Fibroblast of lung (primary cell): Measurements from ENCODE around the gene AFAP1.

Experiments
- EZH2 ChIP-seq: IDR thresholded peaks from 2 replicates; pipeline ENCODE4 v1.5.1; 2012; ENCODE audit warnings: low read length, control low read depth, mild to moderate bottlenecking; ENCODE audit errors: missing control alignments
- TF ChIP-seq, protein P1 (sequence below), 2 donors: IDR thresholded peaks in 1 of 2; conservative IDR thresholded peaks in 1 of 2; 1 replicate in 1 of 2; 2 replicates in 1 of 2; pipeline ENCODE4 v1.5.1; 2011 to 2012; ENCODE audit warnings: low read length in 2 of 2, control low read depth in 1 of 2, inconsistent platforms in 1 of 2, low read depth in 1 of 2, mild to moderate bottlenecking in 1 of 2

DNA sequence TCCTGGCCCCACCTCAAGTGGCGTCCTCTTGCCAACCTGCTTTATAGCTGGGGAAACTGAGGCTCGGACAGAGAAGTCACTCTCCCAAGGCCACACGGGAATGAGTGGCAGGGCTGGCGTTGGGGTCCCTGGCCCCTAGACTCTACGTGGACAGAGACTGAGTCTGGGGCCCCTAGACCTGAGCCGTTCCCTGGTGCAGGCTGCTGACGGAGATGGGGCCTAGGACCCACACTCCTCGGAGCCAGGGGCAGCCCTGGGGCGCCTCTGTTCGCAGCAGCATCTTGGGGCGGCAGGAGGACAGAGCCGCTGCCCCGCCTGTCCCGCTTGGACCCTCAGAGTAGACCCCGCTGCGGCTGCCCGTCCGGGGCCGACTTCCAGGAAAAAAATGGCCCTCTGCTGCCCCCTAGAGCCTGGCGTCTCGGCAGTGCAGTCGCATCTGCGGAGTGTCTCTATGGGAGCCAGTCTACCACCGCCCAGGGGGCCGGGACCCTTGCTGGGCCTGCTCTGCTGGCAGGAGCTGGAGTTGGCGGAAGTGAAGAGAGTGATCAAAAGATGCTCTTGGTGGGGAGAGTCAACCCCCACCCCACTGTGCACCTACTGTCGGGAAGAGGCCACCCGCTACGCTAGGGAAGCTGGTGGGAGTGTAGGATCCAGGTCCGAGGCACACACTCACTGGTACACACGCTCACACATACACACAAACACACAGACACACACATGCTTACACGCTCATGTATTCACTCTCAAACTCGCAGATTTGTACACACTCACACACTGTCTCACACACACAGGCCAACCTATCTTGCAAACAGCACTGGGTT, 220.1 kb downstream of the AFAP1 start:
- TF ChIP-seq, protein P1, sequence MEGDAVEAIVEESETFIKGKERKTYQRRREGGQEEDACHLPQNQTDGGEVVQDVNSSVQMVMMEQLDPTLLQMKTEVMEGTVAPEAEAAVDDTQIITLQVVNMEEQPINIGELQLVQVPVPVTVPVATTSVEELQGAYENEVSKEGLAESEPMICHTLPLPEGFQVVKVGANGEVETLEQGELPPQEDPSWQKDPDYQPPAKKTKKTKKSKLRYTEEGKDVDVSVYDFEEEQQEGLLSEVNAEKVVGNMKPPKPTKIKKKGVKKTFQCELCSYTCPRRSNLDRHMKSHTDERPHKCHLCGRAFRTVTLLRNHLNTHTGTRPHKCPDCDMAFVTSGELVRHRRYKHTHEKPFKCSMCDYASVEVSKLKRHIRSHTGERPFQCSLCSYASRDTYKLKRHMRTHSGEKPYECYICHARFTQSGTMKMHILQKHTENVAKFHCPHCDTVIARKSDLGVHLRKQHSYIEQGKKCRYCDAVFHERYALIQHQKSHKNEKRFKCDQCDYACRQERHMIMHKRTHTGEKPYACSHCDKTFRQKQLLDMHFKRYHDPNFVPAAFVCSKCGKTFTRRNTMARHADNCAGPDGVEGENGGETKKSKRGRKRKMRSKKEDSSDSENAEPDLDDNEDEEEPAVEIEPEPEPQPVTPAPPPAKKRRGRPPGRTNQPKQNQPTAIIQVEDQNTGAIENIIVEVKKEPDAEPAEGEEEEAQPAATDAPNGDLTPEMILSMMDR (conservative IDR thresholded peaks at IDR 0.05 in 1 of 2, IDR thresholded peaks at IDR 0.05 in 1 of 2; ENCODE audit: low read depth in 1 of 2, low read length in 2 of 2) = peak; percentile 65 to 80
- no peak for TF ChIP-seq EZH2
